Spleen (tissue), 11 donors: Measurements from ENCODE around the gene PGAP2. TPM values are rescaled to one million over a fixed set of nuclear protein-coding genes. Genes with fewer than 3 reads are reported as not detected.

ENCODE experiments used
- DNase-seq: peaks from one replicate; pipeline ENCODE4 v3.0.0-alpha.2; 2020
- H3K27ac ChIP-seq, 8 donors: fragments of 200-600 bp; sonication (generic) in 7 of 8; 1 replicate in 4 of 8; 2 replicates in 4 of 8; pipeline versions ENCODE4 v1.5.0 to v1.8.0; 2016 to 2021; ENCODE audit warnings: inconsistent platforms in 4 of 8, mild to moderate bottlenecking in 4 of 8, moderate library complexity in 1 of 8
- H3K27me3 ChIP-seq, 7 donors: fragments of 200-600 bp; sonication (generic) in 6 of 7; replicated peaks in 1 of 7; 1 replicate in 4 of 7; 2 replicates in 3 of 7; pipeline versions ENCODE4 v1.5.0 to v1.8.0; 2016 to 2021; ENCODE audit warnings: inconsistent platforms in 3 of 7, mild to moderate bottlenecking in 1 of 7
- H3K36me3 ChIP-seq, 6 donors: fragments of 200-600 bp; sonication (generic) in 5 of 6; 1 replicate in 4 of 6; 2 replicates in 2 of 6; pipeline versions ENCODE4 v1.5.0 to v1.8.0; 2016 to 2021; ENCODE audit warnings: inconsistent platforms in 2 of 6
- H3K4me1 ChIP-seq, 6 donors: fragments of 200-600 bp; sonication (generic) in 5 of 6; 1 replicate in 3 of 6; 2 replicates in 3 of 6; pipeline versions ENCODE4 v1.5.0 to v1.8.0; 2016 to 2021; ENCODE audit warnings: inconsistent platforms in 3 of 6
- H3K4me3 ChIP-seq, 8 donors: fragments of 200-600 bp; sonication (generic) in 7 of 8; 1 replicate in 4 of 8; 2 replicates in 4 of 8; pipeline versions ENCODE4 v1.5.0 to v1.8.0; 2016 to 2021; ENCODE audit warnings: inconsistent platforms in 4 of 8, mild to moderate bottlenecking in 4 of 8, moderate library complexity in 2 of 8
- H3K9me3 ChIP-seq, 8 donors: fragments of 200-600 bp; sonication (generic) in 7 of 8; 1 replicate in 4 of 8; 2 replicates in 4 of 8; pipeline versions ENCODE4 v1.5.0 to v1.8.0; 2016 to 2021; ENCODE audit warnings: inconsistent platforms in 4 of 8
- CTCF ChIP-seq, 11 experiments: fragments of 200-600 bp in 7 of 11; fragments of 450-650 bp in 4 of 11; sonication (generic) in 4 of 11; IDR thresholded peaks in 8 of 11; conservative IDR thresholded peaks in 3 of 11; 1 replicate in 7 of 11; 2 replicates in 4 of 11; pipeline versions ENCODE4 v1.4.0 to v1.8.0; 2016 to 2021; ENCODE audit warnings: antibody characterized with exemption in 11 of 11, inconsistent platforms in 4 of 11, mild to moderate bottlenecking in 1 of 11
- POLR2A ChIP-seq, 3 donors: fragments of 450-650 bp; IDR thresholded peaks; one replicate each; pipeline ENCODE4 v1.5.1; 2017; ENCODE audit warnings: antibody characterized with exemption in 3 of 3, mild to moderate bottlenecking in 1 of 3
- POLR2AphosphoS5 ChIP-seq, 3 donors: sonication (generic); formaldehyde crosslinking; IDR thresholded peaks; one replicate each; pipeline ENCODE4 v1.5.1; 2017; ENCODE audit warnings: antibody characterized with exemption in 3 of 3
- WGBS, 5 donors: extraction: QIAGEN DNeasy Blood & Tissue Kit in 3 of 5; methylation state at CpG; one replicate each; pipeline versions ENCODE4 v1.1.5 to v1.1.7; 2013 to 2018; 5-methylcytosine and 5-hydroxymethylcytosine counted together
- intact Hi-C: fragments of 100-400 bp; cut with DNase I; formaldehyde crosslinking; loops from one replicate; pipeline ENCODE4 v1.15.0; 2023; ENCODE audit warnings: low total_unique reads
- polyA plus RNA-seq, 3 donors: library from polyadenylated mRNA; stranded (reverse); fragments of 200-250 nt; gene quantifications; one replicate each; pipeline ENCODE4 v1.2.1, GENCODE V29; 2013
- total RNA-seq, 7 donors: library from RNA; depleted of rRNA in 3 of 7; stranded (reverse); fragments of >200 nt in 3 of 7; fragmentation: NEBNext Ultra II Directional in 4 of 7; extraction: Animal tissue kit (Norgen Biotek cat#: 25700) in 4 of 7; gene quantifications; one replicate each; pipeline versions ENCODE4 v1.1.0 to v1.2.1, GENCODE V29; 2016 to 2021
- donor health status: healthy with polysubstance abuse.
- donor health status: DM: no; HTN: no; CAD: no; lungs with moderate emphysema.
- donor health status: DM: no; HTN: no; CAD: no.
- donor health status: Bipolar disorder and iron deficiency.
- donor health status: healthy.
- donor health status: DM: no; HTN: no; CAD: no.
- donor health status: DM: yes; HTN: yes; CAD: no.

The PGAP2 gene
- total and polyA plus RNA-seq, 10 donors: 10.7 to 22.2 (median 15.0) TPM

- peaks cover 37 to 61% (median 52%) of the 10 kb centered on the region in 6 donors for H3K4me1 ChIP-seq
- intact Hi-C loops: no loop called here
- 1 to 2% (median 1%) methylated on average over 16 to 46 of the region's 46 CpGs for WGBS, 5 donors
Measured at GRCh38 chr11:3840004-3840869, 31.9 kb downstream of the PGAP2 start.

GRCh38 chr11:3840870-3841425, 32.6 kb downstream of the PGAP2 start, which contains the start of gene RHOG:
Gene RHOG (minus strand): TSS chr11:3840959. CDS start chr11:3828138, 12,821 bp downstream.
- intact Hi-C loops: no loop called here
- WGBS, 5 donors: 0 to 1% (median 0%) methylated on average over 7 to 38 of the region's 42 CpGs
- H3K4me1 ChIP-seq: peaks cover 30 to 54% (median 45%) of the 10 kb centered on the region in 6 donors

More at GRCh38 chr11:3840004-3840869, 31.9 kb downstream of the PGAP2 start:
- peaks cover 0 to 10% (median 0%) of the 10 kb centered on the region in 6 donors for H3K36me3 ChIP-seq
- DNase-seq: peak; percentile 86
- peak overlapping the region; percentile 97 to 100 (median 98) for H3K27ac ChIP-seq
- peak overlapping the region; percentile 70 to 96 (median 82) for H3K4me3 ChIP-seq
- no peaks in the 10 kb centered on the region for H3K9me3 ChIP-seq
- no peaks in the 10 kb centered on the region for H3K27me3 ChIP-seq
- TF ChIP-seq POLR2AphosphoS5 (IDR thresholded peaks at IDR 0.05) (no peak), POLR2A (IDR thresholded peaks at IDR 0.05) (no peak), CTCF (IDR thresholded peaks at IDR 0.05 in 8 of 11, conservative IDR thresholded peaks at IDR 0.05 in 3 of 11) (no peak)

GRCh38 chr11:3841426-3842350, 33.3 kb downstream of the PGAP2 start:
- no peaks in the 10 kb centered on the region for H3K9me3 ChIP-seq
- H3K27ac ChIP-seq: peak overlapping the region; percentile 97 to 100 (median 98)
- H3K4me3 ChIP-seq: peak overlapping the region; percentile 70 to 96 (median 82)
- intact Hi-C loops: no loop called here
- H3K27me3 ChIP-seq: no peaks in the 10 kb centered on the region
- DNase-seq: peak; percentile 97
- H3K4me1 ChIP-seq: peaks cover 24 to 46% (median 38%) of the 10 kb centered on the region in 6 donors
- TF ChIP-seq POLR2A (IDR thresholded peaks at IDR 0.05) (no peak), POLR2AphosphoS5 (IDR thresholded peaks at IDR 0.05) (peak; percentile 86 to 94 (median 87)), CTCF (IDR thresholded peaks at IDR 0.05 in 8 of 11, conservative IDR thresholded peaks at IDR 0.05 in 3 of 11) (peak; percentile 53 to 91 (median 81))
- no peaks in the 10 kb centered on the region for H3K36me3 ChIP-seq
- WGBS, 5 donors: 20 to 29% (median 23%) methylated on average over 29 to 44 of the region's 44 CpGs

More at GRCh38 chr11:3840870-3841425, 32.6 kb downstream of the PGAP2 start, which contains the start of gene RHOG:
- TF ChIP-seq POLR2AphosphoS5 (IDR thresholded peaks at IDR 0.05) (peak; percentile 77 to 88 (median 82)), POLR2A (IDR thresholded peaks at IDR 0.05) (peak in 1 of 3 donors; percentile 34), CTCF (IDR thresholded peaks at IDR 0.05 in 8 of 11, conservative IDR thresholded peaks at IDR 0.05 in 3 of 11) (no peak)
- Histone ChIP-seq H3K4me3 (peak within 1 kb of the TSS; percentile 70 to 96 (median 82)), H3K27me3 (no peaks in the 10 kb centered on the region), H3K36me3 (peaks cover 0 to 4% (median 0%) of the 10 kb centered on the region in 6 donors), H3K9me3 (no peaks in the 10 kb centered on the region), H3K27ac (peak within 1 kb of the TSS; percentile 97 to 100 (median 98))
- DNase-seq: peak; percentile 97
